GM20431 (cell line): Measurements from ENCODE around the gene RSU1.

Source experiments
- in situ Hi-C: fragments of 300-500 bp; cut with MseI, MboI; formaldehyde crosslinking; loops from one replicate; pipeline ENCODE4 v1.15.0; 2020; ENCODE audit warnings: low sequenced_read_pairs; ENCODE audit not compliant: unreplicated experiment

The RSU1 gene

DNA sequence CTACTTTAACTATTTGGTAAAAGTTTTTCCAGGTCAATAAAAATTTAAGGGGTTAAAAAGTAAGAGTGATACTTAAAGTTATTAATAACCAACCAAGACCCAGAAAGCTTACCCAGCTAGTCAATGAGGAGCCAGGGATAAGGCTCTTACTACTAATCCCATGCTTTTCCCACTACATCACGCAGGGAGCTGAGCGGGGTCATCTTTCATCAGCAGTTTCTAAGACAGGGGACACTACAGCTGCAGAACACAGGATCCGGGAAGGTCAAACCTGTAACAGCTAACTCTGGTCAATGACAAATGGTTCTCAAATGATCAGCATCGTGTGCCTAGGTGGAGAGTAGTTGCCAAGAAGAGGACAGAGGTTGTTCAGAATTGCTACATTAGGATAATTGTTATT is 65.1 kb downstream of the RSU1 start:
- in situ Hi-C loops: no loop called here

DNA sequence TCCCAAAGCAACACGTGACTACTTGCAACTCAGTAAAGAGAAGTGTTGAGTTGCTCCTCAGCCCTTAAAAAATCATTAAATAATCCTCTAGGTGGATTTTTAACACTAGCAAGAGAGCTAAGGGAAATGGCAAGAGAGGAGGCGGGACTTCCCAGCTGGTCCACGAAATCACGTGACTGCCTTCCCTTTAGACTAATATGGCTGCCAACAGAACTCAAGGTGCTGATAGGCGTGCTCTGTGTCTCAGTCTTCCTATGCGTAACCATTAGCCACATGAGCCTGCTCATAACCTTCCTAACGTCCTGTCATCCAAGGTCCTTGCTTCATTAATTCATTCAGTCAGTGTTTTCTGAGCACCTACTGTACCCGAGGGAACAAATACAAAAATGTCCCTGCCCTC is 66.0 kb downstream of the RSU1 start:
- in situ Hi-C loops: no loop called here

DNA sequence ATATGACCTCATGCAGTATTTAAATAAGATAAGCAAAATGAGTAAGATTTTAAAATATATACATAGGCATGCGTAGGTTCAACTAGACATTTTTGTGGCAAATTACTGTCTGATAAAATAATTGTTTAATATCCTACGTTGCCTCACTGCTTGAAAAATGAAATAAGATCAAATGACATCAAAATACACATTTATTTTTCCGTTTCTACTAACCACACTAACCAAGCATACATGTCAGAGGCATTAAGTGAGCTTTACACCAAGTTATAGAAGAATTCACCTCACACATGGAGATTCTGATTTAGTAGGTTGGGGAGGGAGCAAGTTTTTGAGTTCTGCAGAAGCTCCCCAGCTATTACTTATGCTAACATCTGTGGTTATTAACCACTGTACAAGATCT is 66.8 kb downstream of the RSU1 start:
- in situ Hi-C loops: no loop called here

DNA sequence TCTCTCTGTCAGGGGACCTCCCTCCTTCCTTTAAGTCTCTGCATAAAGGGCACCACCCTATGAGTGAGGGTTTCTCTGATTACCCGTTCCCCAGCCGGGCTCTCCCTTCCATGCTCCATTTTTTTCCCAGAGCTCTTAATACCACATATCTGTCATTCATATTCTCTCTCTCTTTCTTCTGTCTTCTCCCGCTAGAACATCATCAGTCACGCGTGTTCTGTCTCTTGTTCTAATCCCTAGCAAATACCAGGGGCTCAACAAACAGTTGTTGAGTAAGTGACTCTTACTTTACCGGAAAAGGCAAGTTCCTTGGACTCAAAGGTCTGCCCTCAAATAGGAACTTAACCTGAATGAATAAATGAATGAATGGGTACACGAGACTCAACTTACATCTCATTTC is 68.5 kb downstream of the RSU1 start:
- in situ Hi-C loops: no loop called here

DNA sequence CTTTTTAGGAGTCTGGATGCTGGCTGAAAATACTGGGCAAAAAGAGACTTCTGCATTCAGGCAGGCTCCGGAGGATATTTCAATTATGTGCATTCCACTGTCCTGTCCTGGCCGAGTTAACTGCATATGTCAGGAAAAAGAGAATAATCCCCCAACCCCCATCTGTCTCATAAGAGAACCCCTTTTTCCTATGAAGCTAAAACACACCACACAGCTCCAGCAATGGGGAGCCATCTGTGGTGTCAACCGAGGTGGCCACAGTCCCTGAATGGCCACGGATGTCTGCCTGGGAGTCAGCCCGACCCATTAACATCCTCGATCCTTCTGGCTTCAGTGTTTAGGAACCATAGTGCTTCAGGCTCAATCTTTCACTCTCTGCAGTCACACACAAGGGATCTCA is 70.4 kb downstream of the RSU1 start:
- in situ Hi-C loops: no loop called here

DNA sequence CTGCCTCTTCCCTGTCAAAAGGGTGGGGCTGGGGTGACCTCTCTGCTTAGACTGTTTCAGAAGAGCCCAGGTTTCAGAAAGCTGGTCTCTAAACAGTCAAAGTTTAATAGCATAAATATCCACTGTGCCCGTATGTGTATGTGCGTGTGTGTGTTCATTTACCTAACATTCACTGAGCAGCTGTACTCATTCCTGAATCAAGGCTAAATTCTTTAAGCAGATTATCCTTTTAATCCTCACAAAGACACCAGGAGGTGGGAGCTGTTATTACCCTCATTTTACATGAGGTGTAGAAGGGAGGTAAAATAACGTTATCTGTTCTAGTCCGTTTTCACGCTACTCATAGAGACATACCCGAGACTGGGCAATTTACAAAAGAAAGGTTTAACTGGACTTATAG is 72.2 kb downstream of the RSU1 start:
- in situ Hi-C loops: no loop called here

DNA sequence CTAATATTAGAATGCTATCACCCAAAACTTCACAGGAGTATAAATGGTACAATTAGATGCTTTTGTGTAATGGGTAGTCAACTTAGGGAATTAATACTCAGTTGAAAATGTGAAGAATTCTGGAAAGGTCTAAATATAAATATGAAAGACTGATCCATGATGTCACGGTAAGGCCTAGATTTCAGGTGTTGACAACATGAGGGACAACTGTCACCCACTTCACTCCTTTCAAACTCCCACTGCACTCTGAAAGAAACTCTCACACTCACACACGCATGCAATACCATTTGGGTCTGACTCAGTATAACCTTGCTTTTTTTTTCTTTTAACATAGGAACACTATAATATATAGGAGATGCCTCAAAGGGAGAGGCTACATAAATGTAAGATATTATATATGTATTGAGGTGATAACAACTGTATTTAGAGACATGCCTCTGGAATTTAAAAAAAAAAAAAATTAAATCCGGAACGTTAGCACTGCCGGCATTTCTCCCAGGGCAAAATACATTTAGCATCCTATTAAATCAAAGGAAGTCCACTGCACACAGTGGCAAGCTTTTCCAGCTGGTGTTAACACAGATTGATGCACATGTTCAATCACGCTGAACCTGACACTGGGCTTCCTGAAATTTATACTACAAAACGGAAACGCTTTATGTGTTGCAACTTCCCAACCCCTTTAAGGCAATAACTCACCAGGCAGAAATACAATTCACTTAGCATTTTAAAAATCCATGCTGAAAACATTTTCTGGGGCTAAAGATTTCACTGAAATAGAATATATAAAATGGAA is 74.9 kb downstream of the RSU1 start:
- in situ Hi-C loops: no loop called here

DNA sequence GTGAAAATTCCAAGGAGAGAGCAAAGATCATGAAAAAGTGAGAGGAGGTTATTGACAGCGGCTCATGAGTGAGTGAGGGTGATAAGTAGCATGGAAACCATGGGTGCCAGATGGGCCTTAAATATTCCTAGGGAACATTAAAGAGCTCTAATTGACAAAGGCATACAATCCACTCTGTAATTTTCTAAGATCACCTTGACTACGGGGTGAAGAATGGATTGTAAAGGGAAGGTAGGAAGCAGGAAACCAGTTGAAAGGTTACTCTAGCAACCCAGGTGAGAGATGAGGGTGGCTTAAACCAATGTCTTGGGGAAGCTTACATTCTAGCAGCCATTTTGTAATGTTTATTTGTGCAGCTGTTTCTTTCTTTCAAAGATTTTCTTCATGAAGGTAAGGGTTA is 75.7 kb downstream of the RSU1 start:
- in situ Hi-C loops: no loop called here

DNA sequence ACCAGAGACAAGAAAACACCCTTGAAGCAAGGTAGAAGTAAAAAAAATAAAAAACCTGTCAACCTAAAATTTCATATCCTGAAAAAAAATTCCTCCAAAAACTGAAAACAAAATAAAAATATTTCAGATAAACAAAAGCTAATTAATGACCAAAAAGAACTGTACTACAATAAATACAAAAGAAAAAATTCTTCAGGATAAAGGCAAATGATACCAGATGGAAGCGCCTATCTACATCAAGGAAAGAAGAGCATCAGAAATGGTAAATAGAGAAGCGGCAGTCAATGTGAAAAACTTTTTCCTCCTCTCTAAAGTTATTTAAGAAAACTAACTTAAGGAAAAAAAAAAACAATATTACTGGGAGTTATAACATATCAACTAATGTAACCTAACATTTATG is 79.8 kb downstream of the RSU1 start:
- in situ Hi-C loops: no loop called here

DNA sequence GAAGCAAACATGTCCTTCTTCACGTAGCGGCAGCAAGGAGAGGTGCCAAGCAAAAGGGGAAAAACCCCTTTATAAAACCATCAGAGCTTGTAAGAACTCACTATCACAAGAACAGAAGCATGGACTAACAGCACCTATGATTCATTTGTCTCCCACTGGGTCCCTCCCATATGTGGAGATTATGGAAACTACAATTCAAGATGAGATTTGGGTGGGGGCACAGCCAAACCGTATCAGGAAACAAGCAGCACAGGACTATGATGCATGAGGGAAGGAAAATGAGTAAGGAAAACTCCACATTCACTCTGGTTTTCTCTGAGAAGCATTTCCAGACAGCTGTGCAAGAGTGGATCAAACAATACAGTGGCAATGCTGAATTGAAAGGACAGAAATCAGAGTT is 81.6 kb downstream of the RSU1 start:
- in situ Hi-C loops: no loop called here

DNA sequence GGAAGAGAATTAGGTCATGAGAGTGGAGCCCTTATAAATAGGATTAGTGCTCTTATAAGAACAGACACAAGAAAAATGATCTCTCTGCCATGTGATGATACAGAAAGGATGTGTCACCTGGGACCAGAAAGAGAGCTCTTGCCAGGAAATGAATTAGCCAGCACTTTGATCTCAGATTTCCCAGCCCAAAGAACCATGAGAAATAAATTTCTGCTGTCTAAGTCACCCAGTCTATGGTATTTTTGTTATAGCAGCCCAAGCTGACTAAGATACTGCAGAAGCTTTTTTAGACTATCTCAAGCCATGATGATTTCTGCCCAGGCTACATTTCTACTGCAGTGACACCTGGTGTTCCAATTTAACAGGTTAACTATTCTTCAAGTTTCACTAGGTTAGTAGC is 84.8 kb downstream of the RSU1 start:
- in situ Hi-C loops: no loop called here

DNA sequence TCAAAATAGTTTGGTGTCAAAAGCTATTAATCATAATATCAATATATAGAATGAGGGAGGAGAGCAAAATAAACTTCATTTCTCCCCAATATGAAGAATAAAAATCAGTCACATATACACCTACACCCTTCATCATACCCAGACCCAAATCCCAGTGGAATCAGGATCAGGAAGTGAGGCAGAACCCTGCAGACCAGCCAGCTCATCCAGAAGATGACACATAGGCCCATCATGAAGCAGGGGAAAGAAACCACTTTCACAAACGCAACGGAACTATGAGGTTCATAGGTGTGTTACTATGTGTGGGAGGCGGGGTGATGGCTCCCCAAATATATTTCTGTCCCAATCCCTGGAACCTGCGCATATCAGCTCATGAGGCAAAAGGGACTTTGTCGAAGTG is 89.0 kb downstream of the RSU1 start:
- in situ Hi-C loops: no loop called here

DNA sequence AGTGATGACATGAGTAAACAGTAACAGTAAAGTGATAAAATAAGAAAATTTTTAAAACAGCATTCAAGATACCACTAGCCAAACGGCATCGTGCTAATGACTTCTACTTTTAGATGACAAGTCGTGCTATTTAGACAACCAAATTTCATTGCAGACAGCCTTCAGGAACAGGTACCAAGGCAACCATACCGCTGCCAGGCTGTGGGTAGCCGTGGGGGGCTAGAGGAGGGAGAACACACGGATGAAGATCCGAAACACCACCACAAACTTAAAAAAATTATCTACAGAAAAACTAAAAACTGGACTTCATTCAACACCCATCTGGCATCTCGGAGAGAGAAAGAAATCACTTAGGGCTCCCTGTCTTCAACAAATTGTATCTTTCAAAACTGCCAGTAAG is 89.6 kb downstream of the RSU1 start:
- in situ Hi-C loops: no loop called here

DNA sequence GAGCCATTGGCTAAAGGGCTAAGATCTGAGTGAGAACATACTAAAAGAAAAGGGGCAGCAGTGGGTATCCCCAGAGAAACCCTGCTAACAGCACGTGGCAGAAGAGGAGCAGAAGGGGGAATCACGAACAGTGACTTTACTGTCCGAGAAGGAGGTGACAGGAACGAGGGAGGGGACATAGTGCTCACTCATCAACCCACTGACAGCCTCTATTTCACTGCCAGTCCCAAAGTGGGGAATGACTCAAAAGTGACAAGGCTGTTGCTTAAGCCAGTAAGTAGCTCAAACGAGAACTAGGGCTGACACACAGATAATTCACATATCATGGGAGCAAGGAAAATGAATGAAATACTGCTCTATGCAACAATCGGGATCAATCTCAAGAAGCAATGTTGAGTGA is 92.7 kb downstream of the RSU1 start:
- in situ Hi-C loops: no loop called here

DNA sequence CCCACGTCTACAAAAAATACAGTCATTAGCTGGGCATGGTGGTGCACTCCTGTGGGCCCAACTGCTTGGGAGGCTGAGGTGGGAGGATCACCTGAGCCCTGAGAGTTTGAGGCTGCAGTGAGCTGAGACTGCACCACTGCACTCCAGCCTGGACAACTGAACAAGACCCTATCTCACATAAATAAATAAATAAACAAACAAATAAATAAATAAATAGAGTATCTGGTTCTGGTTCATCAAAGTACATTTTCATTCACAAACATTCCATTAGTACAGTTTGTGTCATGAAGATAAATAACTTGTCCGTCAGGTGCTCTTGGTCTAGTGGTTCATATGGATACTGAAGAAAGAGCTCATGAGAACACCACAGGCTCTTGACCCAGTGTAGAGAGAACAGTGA is 96.4 kb downstream of the RSU1 start:
- in situ Hi-C loops: no loop called here

DNA sequence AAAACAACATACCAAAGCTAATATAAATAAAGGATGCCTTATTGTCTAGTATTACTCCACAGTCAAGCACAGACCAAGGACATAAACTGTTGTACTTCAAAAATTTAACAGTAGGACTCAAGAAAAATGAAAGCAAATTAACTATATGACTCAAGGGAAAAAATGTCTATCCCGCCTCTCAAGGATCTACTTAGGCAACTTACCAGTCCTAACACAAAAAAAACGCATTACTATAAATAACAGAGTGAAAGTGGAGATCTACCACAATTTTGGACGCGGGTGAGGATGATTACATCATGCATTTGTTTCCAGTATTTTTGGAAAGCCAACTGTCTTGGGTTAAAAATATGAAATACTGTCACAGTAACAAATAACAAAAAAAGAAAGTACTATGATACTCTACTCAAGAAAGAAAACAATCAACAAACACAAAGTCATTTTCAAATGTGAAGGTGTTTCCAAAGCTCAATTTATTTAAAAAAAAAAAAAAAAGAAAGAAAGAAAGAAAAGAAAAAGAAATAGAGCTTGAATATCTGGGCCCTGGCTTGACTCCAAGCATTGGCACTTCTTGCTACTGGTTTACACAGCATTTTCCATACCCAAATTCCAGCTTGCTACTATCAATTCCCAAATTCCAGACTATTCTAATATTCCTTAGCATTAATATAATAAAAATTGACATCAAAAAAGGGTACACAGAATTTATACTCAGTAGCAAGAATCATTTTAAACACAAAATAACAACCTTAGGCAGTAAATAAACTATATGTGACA is 99.4 kb downstream of the RSU1 start:
- in situ Hi-C loops: no loop called here

DNA sequence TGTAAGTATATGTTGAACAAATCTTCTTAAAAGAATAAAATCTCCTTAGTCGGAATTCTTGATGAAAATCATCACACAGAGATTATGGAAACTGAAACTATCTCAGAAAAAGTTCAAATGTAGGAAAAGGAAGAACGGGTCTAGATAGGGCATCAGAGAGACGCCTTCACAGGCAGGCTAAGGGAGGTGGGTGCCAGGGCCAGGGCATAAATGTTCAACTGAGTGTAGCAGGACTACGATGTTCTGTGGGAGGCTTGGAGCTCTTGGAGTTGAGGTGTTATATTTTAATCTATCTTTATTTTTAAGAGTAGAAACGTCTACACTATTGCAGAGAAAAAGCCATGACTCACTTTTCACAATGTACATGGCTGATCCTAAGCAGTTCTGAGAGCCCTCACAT is 101.2 kb downstream of the RSU1 start:
- in situ Hi-C loops: no loop called here

DNA sequence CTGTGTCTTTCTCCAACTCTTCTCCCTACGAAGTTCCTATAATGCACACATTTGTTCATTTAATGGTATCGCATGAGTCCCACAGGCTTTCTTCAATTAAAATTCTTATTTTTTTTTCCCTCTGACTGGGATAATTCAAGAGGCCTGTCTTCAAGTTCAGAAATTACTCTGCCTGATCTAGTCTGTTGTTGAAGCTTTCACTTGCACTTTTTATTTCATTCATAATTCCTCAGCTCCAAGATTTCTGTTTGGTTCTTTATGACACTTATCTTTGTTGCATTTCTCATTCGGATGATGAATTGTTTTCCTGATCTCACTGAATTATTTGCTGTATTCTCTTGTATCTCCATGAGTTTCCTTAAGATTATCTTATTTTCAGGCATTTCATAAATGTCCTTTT is 103.9 kb downstream of the RSU1 start:
- in situ Hi-C loops: no loop called here

DNA sequence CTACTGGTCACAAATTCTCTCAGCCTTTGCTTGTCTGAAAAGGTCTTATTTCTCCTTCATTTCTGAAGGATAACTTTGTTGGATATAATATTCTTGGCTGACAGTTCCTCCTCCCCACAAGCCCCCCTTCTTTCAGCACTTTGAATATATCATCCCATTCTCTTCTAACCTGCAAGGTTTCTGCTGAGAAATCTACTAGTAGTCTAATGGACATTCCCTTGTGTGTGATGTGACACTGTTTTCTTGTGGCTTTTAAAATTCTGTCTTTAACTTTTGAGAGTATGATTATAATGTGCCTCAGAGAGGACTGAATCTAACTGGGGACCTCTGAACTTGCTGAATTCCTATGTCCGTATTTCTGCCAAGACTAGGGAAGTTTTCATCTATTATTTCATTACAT is 104.3 kb downstream of the RSU1 start:
- in situ Hi-C loops: no loop called here

DNA sequence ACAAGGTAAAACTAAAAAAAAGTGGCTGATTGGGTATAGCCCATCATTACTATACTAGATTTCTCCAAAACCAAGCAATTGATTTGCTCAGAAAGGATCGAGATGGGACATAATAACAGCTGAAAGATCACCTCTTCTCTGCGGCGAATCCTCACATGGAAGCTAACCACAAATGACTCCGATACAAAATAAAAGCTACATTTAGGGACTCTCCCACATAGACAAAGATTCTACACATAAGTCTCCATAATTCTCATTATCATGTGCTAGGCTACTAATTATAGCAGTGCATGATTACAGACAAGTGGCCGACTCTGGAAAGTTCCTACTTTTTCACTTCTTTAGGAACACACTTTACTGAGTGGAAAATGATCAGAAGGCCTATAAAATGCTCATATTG is 116.9 kb downstream of the RSU1 start:
- in situ Hi-C loops: no loop called here

DNA sequence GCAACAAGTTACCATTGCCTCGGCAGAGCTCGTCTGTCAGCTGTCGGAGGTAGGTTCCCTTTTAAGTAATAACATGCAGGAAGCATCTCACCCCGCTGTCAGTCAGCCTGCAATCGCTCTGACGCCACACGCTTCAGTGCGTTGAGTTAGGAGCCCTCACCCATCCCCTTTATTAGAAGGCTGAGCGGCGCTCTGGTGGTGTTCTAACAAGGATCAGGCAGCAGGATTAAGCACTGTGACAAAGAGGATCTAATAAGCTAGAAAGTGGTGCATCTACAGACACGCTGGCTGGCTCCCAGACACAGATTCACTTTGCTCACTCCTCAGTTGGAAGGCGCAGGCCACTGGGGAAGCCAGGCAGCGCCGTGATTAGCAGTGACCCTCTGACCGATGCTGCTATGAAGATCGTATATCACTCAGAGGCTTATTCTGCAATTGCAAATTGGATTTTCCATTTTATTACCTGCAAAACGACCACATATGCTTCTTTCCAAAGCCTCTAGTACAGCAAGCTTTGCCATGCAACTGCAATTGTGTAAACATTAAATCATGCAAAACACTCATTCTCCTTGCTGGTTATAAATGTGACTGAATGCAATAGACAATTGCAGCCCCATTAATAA is 117.7 kb downstream of the RSU1 start:
- in situ Hi-C loops: no loop called here
